B cell (primary cell): ENCODE results near the gene OTUD5. TPM values are rescaled to one million over a fixed set of nuclear protein-coding genes. Genes with fewer than 3 reads are reported as not detected.
A peak's percentile ranks its signal among the peaks of the same experiment; 100 is the strongest.

Experiments used
- ATAC-seq: fragments of 200-7000 bp; cut with Tn5 transposase; one replicate; pipeline ENCODE4 v1.10.0; 2021; ENCODE audit warnings: low read depth, mild to moderate bottlenecking, moderate number of reproducible peaks, moderate library complexity
- CTCF ChIA-PET: fragments of 350-600 bp; sonication (Branson Sonifier 250); formaldehyde crosslinking; loops from one replicate; lab custom pipeline; 2021; ENCODE audit warnings: antibody characterized with exemption, inconsistent platforms; lab: Charles Lee
- POLR2A ChIA-PET: fragments of 350-600 bp; sonication (Branson Sonifier 250); formaldehyde crosslinking; loops from one replicate; lab custom pipeline; 2021; ENCODE audit warnings: antibody characterized with exemption; lab: Charles Lee
- DNase-seq: peaks from one replicate; pipeline ENCODE4 v3.0.0; 2013
- H2AFZ ChIP-seq: 2 replicates; pipeline ENCODE4 v1.6.1; 2012; ENCODE audit warnings: mild to moderate bottlenecking, low read depth, low read length; ENCODE audit not compliant: insufficient read depth, poor library complexity, severe bottlenecking
- H3K27ac ChIP-seq, 2 donors: 1 replicate in 1 of 2; 2 replicates in 1 of 2; pipeline ENCODE4 v1.5.1; 2012 to 2013; ENCODE audit warnings: low read length in 2 of 2, mild to moderate bottlenecking in 2 of 2, moderate library complexity in 1 of 2
- H3K27me3 ChIP-seq, 4 experiments: fragments of 200-600 bp in 1 of 4; sonication (generic) in 1 of 4; replicated peaks in 1 of 4; 1 replicate in 2 of 4; 2 replicates in 2 of 4; pipeline versions ENCODE4 v1.6.1 to v1.7.0; 2013 to 2016; ENCODE audit warnings: low read length in 3 of 4, mild to moderate bottlenecking in 2 of 4, mixed read lengths in 1 of 4, moderate library complexity in 1 of 4; ENCODE audit not compliant: insufficient read depth in 4 of 4, control insufficient read depth in 3 of 4; ENCODE audit errors: control extremely low read depth in 1 of 4
- H3K36me3 ChIP-seq, 2 experiments: replicated peaks in 1 of 2; 1 replicate in 1 of 2; 2 replicates in 1 of 2; pipeline versions ENCODE4 v1.6.1 to v1.7.1; 2013; ENCODE audit warnings: low read length in 1 of 2; ENCODE audit not compliant: insufficient read depth in 2 of 2, control insufficient read depth in 1 of 2; ENCODE audit errors: control extremely low read depth in 1 of 2, extremely low read depth in 1 of 2
- H3K4me1 ChIP-seq, 2 donors: fragments of 200-600 bp in 1 of 2; sonication (generic) in 1 of 2; 1 replicate in 1 of 2; 2 replicates in 1 of 2; pipeline versions ENCODE4 v1.5.1 to v1.6.1; 2013 to 2017; ENCODE audit warnings: low read length in 2 of 2; ENCODE audit not compliant: control insufficient read depth in 2 of 2, insufficient read depth in 2 of 2
- H3K4me2 ChIP-seq: replicated peaks from 2 replicates; pipeline ENCODE3; 2012; ENCODE audit warnings: mild to moderate bottlenecking, low read depth, low read length; ENCODE audit not compliant: poor library complexity, severe bottlenecking
- H3K4me3 ChIP-seq, 5 experiments: fragments of 200-600 bp in 1 of 5; sonication (generic) in 1 of 5; 1 replicate in 3 of 5; 2 replicates in 2 of 5; pipeline versions ENCODE4 v1.5.1 to v1.7.0; 2011 to 2016; ENCODE audit warnings: low read length in 4 of 5, mild to moderate bottlenecking in 4 of 5, low read depth in 2 of 5, control low read depth in 1 of 5, moderate library complexity in 1 of 5; ENCODE audit not compliant: insufficient read depth in 1 of 5; ENCODE audit errors: control extremely low read depth in 1 of 5, extremely low read depth in 1 of 5
- H3K79me2 ChIP-seq: fragments of 200-600 bp; sonication (generic); one replicate; pipeline ENCODE4 v1.6.0; 2016; ENCODE audit warnings: low read length; ENCODE audit not compliant: control insufficient read depth, insufficient read depth
- H3K9ac ChIP-seq: fragments of 200-600 bp; sonication (generic); 2 replicates; pipeline ENCODE4 v1.6.1; 2017; ENCODE audit warnings: mild to moderate bottlenecking, low read length, moderate library complexity
- H3K9me3 ChIP-seq, 3 donors: one replicate each; pipeline versions ENCODE4 v1.6.1 to v1.7.1; 2013; ENCODE audit warnings: low read length in 2 of 3; ENCODE audit not compliant: control insufficient read depth in 2 of 3, insufficient read depth in 1 of 3; ENCODE audit errors: control extremely low read depth in 1 of 3
- H4K20me1 ChIP-seq: 2 replicates; pipeline ENCODE4 v1.6.0; 2012; ENCODE audit warnings: mild to moderate bottlenecking, low read length; ENCODE audit not compliant: insufficient read depth, control insufficient read depth, poor library complexity, severe bottlenecking
- H3K27ac Mint-ChIP-seq: one replicate; pipeline ENCODE4 v1.8.0; 2021; ENCODE audit warnings: mixed read lengths
- H3K27me3 Mint-ChIP-seq: one replicate; pipeline ENCODE4 v1.8.0; 2021; ENCODE audit warnings: mixed read lengths
- H3K4me1 Mint-ChIP-seq: one replicate; pipeline ENCODE4 v1.8.0; 2021; ENCODE audit warnings: mixed read lengths
- H3K4me3 Mint-ChIP-seq: one replicate; pipeline ENCODE4 v1.8.0; 2021; ENCODE audit warnings: mixed read lengths
- H3K9me3 Mint-ChIP-seq: one replicate; pipeline ENCODE4 v1.8.0; 2022; ENCODE audit warnings: mixed read lengths; ENCODE audit not compliant: insufficient read depth
- EZH2 ChIP-seq: IDR thresholded peaks from 2 replicates; pipeline ENCODE4 v1.6.1; 2012; ENCODE audit warnings: borderline replicate concordance, low read depth, mild to moderate bottlenecking, moderate library complexity, low read length; ENCODE audit not compliant: insufficient read depth, poor library complexity, severe bottlenecking
- WGBS: methylation state at CpG from one replicate; pipeline ENCODE4 v1.1.5; 2013; ENCODE audit warnings: missing lambda C conversion rate; ENCODE audit not compliant: insufficient coverage; 5-methylcytosine and 5-hydroxymethylcytosine counted together
- intact Hi-C: fragments of 100-400 bp; cut with micrococcal nuclease; formaldehyde crosslinking; loops from one replicate; pipeline ENCODE4 v1.10.0; 2022
- polyA plus RNA-seq: library from polyadenylated mRNA; depleted of rRNA; stranded (reverse); fragments of >200 nt; gene quantifications from 2 replicates; pipeline ENCODE4 v1.2.3, GENCODE V29; 2012
- total RNA-seq, 2 donors: library from RNA; stranded (reverse); fragments of 120-200 nt in 1 of 2; gene quantifications; 1 replicate in 1 of 2; 2 replicates in 1 of 2; pipeline versions ENCODE4 v1.2.3 to v1.2.4, GENCODE V29; 2013 to 2022
- TF ChIP-seq, protein P1 (sequence below): fragments of 200-600 bp; IDR thresholded peaks from one replicate; pipeline ENCODE4 v1.8.0; 2022; ENCODE audit warnings: antibody characterized with exemption, mild to moderate bottlenecking

Gene OTUD5
- total and polyA plus RNA-seq, 2 donors (not counting 1 experiment from before 2014, with no cell fraction given), result 105 to 116 TPM

GRCh38 chrX:48978226-48978625 is 20.8 kb upstream of the OTUD5 start:
- WGBS, result no CpG with 5 or more reads among the region's 5 CpGs
- Histone ChIP-seq H3K27ac (no peak overlapping the region), H2AFZ (no peak overlapping the region), H3K9me3 (no peaks in the 10 kb centered on the region), H3K4me3 (no peak overlapping the region), H3K79me2 (no peaks in the 10 kb centered on the region), H3K27me3 (no peaks in the 10 kb centered on the region), H3K36me3 (peaks cover 0 to 31% of the 10 kb centered on the region in 2 experiments), H3K4me2 (no peak overlapping the region), H3K4me1 (no peaks in the 10 kb centered on the region), H4K20me1 (no peaks in the 10 kb centered on the region), H3K9ac (no peak overlapping the region)
- TF ChIP-seq EZH2, result no peak
- TF ChIP-seq, protein P1, sequence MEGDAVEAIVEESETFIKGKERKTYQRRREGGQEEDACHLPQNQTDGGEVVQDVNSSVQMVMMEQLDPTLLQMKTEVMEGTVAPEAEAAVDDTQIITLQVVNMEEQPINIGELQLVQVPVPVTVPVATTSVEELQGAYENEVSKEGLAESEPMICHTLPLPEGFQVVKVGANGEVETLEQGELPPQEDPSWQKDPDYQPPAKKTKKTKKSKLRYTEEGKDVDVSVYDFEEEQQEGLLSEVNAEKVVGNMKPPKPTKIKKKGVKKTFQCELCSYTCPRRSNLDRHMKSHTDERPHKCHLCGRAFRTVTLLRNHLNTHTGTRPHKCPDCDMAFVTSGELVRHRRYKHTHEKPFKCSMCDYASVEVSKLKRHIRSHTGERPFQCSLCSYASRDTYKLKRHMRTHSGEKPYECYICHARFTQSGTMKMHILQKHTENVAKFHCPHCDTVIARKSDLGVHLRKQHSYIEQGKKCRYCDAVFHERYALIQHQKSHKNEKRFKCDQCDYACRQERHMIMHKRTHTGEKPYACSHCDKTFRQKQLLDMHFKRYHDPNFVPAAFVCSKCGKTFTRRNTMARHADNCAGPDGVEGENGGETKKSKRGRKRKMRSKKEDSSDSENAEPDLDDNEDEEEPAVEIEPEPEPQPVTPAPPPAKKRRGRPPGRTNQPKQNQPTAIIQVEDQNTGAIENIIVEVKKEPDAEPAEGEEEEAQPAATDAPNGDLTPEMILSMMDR, result no peak
- no peak for DNase-seq
- intact Hi-C loops, result no loop called here
- CTCF ChIA-PET, result interaction anchor here (0.6 to 1.0 kb wide), 2 partner anchors 24 to 66 kb away, joined by 3 to 4 read pairs; partner anchors contain the start of gene GRIPAP1
- no peak for ATAC-seq
- Mint-ChIP-seq H3K4me3 (no peak overlapping the region), H3K27me3 (no peaks in the 10 kb centered on the region), H3K4me1 (peaks cover under 1% of the 10 kb centered on the region), H3K9me3 (no peaks in the 10 kb centered on the region), H3K27ac (peak overlapping the region; percentile 37)
- POLR2A ChIA-PET, result no interaction called here

DNA sequence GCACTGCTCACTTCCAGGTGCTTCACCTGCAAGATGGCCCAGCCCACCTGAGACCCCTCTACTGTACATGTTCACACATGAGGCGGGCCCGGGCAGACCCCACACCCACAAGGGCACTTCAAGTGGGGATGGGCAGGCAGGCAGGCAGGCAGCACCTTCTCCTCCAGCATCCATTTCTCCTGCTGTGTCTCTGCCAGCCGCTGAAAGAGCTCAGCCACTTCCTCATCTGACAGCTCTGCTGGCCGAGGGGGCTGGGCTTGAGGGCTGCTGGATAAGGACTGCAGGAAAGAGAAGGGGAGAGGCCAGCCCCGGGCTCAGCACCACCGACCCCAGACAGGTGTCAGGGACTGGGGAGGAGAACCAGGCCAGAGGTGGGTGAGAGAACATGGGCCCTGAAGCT is 18.7 kb upstream of the OTUD5 start:
- no peak for DNase-seq
- Mint-ChIP-seq H3K4me1 (peaks cover 15% of the 10 kb centered on the region), H3K27me3 (no peaks in the 10 kb centered on the region), H3K4me3 (no peak overlapping the region), H3K27ac (no peak overlapping the region), H3K9me3 (no peaks in the 10 kb centered on the region)
- Histone ChIP-seq H4K20me1 (no peaks in the 10 kb centered on the region), H2AFZ (no peak overlapping the region), H3K4me1 (peaks cover 12 to 14% of the 10 kb centered on the region in 2 donors), H3K4me3 (no peak overlapping the region), H3K36me3 (peaks cover 0 to 23% of the 10 kb centered on the region in 2 experiments), H3K4me2 (no peak overlapping the region), H3K9ac (no peak overlapping the region), H3K27me3 (no peaks in the 10 kb centered on the region), H3K27ac (no peak overlapping the region), H3K9me3 (no peaks in the 10 kb centered on the region), H3K79me2 (no peaks in the 10 kb centered on the region)
- no peak for ATAC-seq
- ChIA-PET POLR2A (no interaction called here), CTCF (interaction anchor here (1.0 kb wide), 1 partner anchor 67 kb away, joined by 3 read pairs; the partner anchor contains the start of gene TFE3)
- intact Hi-C loops, result no loop called here
- no peak for TF ChIP-seq EZH2
- TF ChIP-seq, protein P1, result no peak
- no CpG with 5 or more reads among the region's 6 CpGs for WGBS
